Adrenal gland (tissue), 5 donors: ENCODE results near the gene CUEDC2.

ENCODE experiments used
- POLR2A ChIP-seq, 2 donors: fragments of 450-650 bp; IDR thresholded peaks; one replicate each; pipeline ENCODE4 v1.6.1; 2017; ENCODE audit warnings: antibody characterized with exemption in 2 of 2, mild to moderate bottlenecking in 2 of 2, moderate library complexity in 1 of 2
- TF ChIP-seq, protein P1 (sequence below), 6 experiments: fragments of 450-650 bp in 4 of 6; fragments of 200-600 bp in 2 of 6; sonication (generic) in 1 of 6; IDR thresholded peaks; 1 replicate in 5 of 6; 2 replicates in 1 of 6; pipeline versions ENCODE4 v1.5.1 to v1.8.0; 2016 to 2021; ENCODE audit warnings: antibody characterized with exemption in 6 of 6, mild to moderate bottlenecking in 2 of 6, moderate library complexity in 1 of 6
- donor health status: DM: no; HTN: no; CAD: no.

DNA sequence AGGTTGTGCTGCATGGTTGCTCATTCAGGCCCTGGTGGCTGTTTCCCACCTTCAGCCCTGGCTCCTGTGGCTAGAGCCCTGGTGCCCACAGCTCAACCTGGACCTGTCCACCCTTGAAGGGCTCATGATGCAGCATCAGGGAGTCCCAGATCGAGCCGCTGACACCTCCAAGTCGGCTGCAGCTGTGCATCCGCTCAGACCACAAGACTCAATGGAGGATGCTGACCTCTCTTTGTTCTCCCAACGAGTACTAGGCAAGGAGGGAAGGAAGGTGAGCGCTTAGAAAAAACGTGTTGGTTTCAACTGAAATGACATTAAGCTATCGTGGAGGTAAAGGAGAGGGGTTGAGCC, 28.4 kb upstream of the CUEDC2 start:
- TF ChIP-seq, protein P1, sequence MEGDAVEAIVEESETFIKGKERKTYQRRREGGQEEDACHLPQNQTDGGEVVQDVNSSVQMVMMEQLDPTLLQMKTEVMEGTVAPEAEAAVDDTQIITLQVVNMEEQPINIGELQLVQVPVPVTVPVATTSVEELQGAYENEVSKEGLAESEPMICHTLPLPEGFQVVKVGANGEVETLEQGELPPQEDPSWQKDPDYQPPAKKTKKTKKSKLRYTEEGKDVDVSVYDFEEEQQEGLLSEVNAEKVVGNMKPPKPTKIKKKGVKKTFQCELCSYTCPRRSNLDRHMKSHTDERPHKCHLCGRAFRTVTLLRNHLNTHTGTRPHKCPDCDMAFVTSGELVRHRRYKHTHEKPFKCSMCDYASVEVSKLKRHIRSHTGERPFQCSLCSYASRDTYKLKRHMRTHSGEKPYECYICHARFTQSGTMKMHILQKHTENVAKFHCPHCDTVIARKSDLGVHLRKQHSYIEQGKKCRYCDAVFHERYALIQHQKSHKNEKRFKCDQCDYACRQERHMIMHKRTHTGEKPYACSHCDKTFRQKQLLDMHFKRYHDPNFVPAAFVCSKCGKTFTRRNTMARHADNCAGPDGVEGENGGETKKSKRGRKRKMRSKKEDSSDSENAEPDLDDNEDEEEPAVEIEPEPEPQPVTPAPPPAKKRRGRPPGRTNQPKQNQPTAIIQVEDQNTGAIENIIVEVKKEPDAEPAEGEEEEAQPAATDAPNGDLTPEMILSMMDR (IDR thresholded peaks at IDR 0.05): no peak
- TF ChIP-seq POLR2A (IDR thresholded peaks at IDR 0.05): no peak
